ENCODE data around the gene CEP19.

DNA sequence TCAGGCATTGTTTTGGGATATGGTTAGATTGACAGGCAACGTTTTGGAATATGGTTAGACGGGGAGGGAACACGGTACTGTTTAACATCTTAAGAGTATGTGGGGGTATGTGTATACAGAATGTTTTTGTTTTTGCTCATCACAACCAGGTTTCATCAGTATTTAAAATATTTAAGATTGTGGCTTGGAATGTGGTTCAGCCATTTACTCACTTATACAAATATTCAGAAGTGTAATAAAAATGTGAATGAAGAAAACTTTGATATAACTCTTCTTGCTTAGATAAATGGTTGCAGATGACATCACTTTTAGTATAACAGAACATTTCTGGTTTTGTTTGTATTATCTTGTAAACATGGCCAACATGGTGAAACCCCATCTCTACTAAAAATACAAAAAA is 23.7 kb upstream of the CEP19 start:
- TF ChIP-seq EZH2 (IDR thresholded peaks at IDR 0.05; ENCODE audit: insufficient read depth, poor library complexity, severe bottlenecking) = no peak
- no peak for TF ChIP-seq EZH2phosphoT487 (IDR thresholded peaks at IDR 0.05; ENCODE audit: insufficient read depth, low read depth)
